T-helper 9 cell (primary cell): Measurements from ENCODE around the gene LOXHD1.

Experiments
- DNase-seq: peaks from one replicate; pipeline ENCODE4 v3.0.0-alpha.2; 2020

LOXHD1 gene

DNA sequence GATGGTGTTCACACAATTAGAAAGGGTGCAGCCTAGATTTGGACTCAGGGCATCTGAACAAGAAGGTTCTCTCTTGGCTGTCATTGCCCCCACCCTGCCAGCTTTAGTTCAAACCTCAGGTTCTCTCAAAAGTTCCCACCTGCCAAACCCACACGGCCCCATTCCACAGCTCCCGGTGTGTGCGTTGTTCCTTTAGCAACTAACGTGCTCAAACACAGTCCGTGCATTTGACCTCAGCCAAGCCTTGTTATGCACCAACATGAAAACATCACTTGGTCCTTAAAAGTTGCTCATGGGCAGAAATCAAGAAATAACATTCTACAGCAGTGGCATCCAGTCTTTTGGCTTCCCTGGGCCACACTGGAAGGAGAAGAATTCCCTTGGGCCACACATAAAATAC lies 32.0 kb downstream of the LOXHD1 start:
- DNase-seq: no peak

DNA sequence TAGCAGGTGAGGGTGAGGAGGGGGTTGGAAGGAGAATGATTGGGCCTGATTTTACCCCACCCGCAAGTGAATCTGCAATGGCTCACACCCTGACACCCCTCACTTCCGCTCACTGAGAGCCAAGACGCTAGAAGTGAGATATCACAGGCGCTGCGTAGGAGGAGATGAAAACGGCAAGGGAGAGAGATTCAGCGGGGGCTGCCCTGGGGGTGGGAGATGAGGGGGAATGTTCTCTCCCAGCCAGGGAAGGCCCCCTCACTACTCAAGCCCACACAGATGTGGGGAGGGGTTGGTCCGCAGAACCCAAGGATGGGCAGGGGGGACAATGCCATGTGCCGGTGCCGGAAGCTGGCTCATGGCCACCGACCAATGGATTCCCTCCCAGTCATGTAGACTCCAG lies 32.9 kb downstream of the LOXHD1 start:
- DNase-seq: no peak

DNA sequence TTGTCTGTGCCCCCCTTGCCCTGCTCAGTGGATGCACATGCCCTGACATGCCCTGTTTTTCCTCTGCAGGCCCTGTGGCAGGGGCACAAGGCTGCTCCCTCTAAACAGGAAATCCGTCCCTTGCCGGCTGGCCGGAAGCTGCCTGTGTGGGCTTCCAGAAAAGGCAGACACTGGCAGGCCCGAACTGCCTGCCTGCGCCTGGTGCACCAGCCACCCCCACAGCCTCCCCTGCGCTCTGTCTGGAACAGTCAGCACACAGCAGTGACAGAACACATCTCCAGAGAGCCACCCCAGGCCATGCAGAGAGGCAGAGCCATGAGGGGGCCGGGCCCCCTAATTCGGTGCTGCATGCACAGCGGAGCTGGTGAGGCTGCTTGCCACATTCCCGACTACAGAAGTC lies 33.5 kb downstream of the LOXHD1 start:
- DNase-seq: no peak

DNA sequence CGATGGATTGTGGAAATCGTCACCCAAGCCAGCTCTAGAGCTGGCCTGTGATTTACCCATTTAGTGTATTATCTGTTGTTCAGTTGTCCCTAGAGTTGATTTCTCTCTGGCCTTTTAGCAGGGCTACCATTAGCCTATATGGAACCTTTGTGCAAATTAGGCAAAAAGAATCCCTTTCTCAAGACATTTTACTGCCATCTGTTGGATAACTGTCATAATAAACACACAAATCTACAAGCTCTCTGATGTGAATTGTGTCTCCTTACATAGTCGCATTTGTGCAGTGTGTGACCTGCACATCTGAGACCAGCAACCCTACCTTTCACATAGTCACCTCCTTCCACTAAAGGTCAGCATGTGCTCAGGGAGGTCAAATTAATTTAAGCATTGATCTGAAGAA lies 34.0 kb downstream of the LOXHD1 start:
- no peak for DNase-seq

DNA sequence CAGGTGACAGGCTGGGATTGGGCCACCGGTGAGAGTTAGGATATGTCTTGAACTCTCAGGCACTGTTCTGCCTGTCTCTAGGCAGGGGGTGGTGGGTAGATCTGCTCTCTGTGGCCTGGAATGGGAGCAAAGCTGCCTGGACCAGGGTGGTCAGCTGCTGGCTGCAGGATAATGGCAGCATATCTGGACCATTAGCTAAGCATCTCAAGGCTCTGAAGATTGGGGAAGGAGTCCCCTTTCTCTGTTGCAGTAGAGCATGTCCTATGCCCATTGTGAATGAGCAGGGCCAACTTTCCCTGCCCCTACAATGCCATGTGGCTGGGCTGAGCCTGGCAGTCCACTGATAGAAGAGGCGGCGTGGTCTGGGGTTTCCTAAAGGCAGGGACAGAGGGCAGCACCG lies 34.6 kb downstream of the LOXHD1 start:
- DNase-seq: no peak

DNA sequence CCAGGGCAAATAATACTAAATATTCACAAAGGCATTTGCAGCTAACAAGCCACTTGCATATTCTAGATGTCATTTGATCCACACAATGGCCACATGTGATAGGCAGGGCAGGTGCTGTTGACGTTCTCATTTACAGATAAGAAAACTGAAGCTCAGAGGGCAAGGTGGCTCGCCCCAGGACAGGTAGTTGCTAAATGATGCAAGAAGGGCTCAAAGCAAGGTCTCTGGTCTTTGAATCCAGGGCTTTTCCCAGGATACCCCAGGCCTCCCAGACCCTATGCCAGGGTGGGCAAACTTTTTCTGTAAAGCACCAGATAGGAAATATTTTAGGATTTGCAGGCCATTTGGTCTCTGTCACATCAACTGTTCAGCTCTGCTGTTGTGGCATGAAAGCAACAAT lies 35.1 kb downstream of the LOXHD1 start:
- no peak for DNase-seq

DNA sequence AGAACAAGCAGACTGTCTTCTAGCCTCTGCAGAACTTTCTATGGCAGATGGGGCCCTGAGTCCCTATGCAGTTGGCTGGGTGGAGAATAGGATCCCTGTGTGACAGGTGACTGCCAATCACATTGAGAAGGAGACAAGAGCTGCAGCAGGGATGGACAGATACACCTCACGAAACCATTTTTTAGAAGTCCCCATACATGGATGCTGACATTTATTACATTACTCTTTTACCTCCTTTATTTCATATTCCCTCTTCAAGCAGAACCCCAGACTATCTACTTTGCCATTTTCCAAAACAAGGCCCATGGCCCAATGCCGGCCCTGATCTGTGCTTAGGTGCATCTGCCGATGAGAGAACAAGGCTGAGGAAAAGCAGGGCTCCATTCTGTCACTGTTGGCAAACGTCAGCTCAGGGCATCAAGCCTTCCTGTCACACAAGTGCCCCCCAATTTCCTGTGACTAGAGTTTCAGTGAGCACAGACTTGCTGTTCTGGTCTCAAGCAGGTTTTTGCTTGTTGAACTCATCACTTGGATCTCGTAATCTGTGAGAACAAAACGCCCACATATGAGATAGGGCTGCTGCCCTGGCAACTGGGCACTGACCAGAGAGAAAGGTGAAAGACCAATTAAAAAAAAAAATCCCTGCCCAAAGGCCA lies 35.8 kb downstream of the LOXHD1 start:
- no peak for DNase-seq

DNA sequence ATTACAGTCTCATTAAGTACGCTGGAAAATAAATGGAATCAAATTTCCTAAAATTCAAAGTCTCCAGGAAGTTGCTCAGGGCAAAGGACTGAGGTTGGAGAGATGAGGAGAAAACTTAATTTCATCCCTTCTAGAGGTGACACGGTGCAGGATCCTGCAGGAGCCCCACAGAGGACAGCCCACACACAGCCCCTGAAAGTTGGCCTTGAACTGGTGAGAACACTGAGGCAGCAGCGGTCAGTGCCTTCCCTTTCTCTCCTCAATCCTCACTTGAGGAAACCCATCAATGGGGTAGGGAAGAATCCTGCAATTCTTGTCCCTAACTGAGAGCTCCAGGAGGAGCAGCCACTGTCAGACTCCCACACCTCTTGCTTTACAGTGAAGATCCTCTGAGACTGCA lies 37.5 kb downstream of the LOXHD1 start:
- no peak for DNase-seq

DNA sequence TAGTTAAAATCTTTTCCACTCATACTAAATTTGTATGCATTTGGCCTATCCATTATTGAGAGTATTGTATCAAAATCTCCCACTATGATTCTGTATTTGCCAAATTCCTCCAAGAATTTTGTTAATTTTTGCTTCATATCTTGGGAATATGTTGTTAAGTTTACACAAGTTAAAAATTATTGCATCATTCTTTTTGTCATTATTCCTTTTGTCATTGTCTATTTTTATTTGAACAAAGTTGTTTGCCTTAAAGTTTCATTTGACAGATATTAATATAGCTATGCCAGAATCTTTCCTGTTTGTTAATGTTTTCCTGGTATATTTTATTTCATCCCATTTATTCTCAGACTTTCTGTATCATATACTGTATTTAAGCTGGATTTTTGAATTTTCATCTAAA lies 41.3 kb downstream of the LOXHD1 start:
- no peak for DNase-seq

DNA sequence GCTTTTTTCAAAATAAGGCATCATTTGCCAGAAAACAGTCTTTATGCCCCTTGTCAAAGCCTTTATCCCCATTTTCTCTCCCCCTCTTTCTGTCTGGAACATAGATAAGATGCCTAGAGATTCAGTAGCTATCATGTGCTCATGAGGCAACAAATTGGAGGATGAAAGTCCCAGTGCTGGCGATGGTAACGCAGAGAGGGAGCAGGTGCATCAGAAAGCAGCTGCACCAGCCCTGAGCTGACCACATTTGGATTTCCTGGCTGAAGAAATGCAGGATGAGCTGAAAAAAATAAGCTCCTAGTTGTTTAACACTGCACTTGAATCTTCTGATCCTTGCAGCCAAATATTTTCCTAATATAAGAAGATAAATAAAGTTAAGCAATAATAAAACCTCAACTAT lies 48.0 kb downstream of the LOXHD1 start:
- DNase-seq: no peak

DNA sequence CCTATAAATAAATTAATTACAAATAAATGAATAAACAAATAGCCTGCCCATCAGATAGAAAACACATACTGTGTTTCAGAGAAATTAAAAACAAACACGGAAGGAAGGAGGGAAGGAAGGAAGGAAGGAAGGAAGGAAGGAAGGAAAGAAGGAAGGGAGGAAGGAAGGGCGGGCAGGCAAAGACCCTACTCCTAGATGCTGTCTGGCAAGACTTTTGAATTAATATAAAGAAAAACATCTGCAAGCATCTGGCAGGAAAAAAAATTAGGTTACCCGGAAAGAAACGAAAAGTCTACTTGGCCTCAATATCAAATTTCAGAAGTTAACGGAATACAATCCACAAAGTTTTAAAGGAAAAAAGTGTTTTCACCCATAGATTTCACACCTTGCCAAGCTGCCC lies 49.1 kb downstream of the LOXHD1 start:
- no peak for DNase-seq

DNA sequence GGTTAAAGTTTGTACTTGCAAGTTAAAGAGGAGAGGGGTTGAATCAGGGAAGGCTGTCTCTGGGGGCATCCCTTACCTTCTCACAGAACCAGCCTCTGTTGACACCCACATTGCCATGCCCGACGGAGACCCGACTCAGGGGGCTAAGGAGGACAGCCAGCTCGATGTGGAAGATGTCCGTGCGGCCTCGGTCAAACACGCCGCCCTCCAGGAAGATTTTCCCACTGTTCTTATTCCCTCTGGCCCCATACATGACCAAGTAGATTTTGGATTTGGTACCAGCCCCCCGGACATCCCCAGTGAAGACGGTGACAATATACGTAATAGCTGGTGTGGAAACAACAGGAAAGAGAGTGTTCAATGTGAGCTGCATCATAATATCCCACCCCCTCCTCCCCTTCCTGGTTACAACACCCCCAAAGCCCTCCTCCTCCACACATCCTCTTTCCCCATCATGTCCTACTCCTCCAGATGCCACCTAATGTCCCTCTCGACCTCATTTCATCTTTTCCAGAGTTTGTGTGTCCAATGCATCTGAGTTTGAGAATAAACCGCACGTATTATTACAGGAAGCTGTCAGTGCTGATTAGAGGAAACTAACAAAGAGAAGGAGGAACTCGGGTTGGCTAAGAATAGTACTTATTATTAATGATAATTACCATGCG lies 55.7 kb downstream of the LOXHD1 start:
- no peak for DNase-seq

DNA sequence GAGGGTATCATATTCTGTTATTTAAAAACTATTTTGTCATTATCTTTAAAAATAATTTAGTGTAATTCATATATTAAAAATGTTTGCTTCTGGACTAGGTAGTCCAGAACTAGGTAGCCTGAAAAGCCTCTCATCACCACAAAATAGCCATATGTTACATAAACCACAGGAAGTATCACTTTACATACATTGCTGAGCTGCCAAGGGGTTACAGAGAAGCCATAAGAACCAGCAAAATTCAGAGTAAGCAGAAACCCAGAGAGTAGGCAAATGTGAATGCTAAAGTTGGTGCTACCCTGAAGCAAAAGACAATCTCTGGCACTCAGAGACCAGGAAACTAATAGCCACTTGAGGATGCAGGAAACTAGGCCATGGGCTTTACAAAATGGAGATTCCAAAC lies 60.9 kb downstream of the LOXHD1 start:
- DNase-seq: no peak

DNA sequence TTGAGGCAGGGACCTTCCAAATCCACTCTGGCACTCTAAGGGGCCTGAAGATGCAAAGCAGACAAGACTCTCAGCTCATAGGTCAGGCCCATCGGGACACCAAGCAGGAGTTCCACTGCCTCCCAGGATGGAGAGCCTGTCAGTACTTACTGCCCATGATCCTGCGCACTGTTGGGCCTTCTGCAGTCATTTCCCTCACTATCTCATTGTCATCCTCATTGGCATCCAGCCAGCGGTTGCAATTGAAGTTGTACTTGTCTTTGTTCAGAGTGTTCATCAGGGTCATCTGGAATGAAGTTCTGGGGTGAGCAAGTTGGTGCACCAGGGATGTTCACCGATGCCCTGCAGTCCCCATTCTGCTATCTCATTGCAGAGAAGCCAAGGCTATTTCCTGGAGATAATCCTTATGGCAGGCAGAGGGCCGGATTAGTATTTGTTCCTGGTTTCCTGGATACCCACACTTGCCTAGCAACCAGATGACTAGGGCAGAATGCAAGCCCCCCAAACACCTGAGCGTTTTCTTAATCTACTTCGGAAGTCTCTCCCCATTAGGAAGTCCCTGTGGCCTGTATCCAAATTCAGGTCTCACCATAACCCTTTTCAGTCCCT lies 65.1 kb downstream of the LOXHD1 start:
- DNase-seq: no peak

DNA sequence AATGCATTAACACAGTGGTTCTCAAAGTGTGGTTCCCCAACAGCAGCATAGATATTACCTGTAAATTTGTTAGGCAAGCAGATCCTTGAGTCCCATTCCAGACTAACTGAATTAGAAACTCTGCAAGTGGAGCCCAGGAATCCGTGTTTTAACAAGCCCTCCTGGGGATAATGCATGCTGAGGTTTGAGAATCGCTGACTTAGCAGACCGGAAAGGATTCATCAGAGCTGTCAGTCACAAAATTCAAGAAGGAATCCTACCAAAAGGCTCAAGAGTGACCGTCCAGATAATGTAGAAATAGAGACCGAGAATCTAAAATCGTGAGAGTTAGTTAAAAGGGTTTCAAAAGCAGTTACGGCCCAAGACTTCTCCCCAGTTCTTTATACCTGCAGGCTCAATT lies 66.9 kb downstream of the LOXHD1 start:
- DNase-seq: no peak

DNA sequence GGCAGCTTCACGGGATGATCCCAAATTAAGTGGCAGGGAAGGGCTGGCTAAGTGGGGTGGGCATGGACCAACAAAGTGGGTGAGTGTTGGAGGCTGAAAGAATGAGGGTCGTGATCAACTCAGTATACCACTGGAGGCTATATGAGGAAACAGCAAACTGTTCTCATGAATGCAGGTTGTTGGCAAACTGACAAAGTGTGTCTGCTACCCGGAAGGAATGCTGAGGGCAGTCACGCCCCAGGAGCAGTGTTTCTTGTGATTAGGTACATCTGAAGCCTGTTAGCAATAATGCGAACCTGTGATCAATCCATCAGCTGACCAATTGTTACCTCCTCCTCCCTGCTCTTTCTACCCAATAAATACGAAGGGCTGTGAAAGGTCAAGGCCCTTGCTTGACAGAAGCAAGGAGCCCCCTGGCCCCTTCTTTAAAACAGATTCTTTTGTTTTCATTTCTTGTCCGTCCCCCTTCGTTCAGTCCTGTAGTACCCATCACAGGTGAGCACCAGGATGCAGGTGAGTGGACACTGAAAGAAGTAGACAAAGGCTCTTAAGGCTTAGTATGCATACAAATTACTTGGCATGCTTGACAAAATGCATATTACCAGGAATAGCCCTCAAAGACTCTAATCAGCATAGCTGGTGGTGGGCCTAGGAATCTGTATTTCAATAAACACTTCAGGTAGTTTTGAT lies 67.9 kb downstream of the LOXHD1 start:
- no peak for DNase-seq

DNA sequence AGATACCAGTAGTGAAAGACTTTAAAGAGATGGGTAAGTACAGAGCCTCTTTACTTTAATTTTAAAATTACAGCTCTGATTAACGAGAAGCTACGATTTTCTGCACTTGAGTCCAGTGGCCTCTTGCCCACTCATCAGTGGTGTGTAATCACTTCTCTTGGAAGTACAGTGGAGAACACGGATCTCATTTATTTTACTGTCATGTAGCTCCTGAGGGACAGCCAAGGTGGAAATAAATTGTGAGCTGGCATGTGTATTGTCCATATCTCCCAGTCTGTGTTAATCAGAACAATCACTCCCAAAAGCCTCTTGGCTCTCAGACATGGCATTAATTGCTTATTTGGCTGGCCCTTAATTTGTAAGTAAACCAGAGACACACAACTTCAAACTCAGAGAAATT lies 69.4 kb downstream of the LOXHD1 start:
- no peak for DNase-seq

DNA sequence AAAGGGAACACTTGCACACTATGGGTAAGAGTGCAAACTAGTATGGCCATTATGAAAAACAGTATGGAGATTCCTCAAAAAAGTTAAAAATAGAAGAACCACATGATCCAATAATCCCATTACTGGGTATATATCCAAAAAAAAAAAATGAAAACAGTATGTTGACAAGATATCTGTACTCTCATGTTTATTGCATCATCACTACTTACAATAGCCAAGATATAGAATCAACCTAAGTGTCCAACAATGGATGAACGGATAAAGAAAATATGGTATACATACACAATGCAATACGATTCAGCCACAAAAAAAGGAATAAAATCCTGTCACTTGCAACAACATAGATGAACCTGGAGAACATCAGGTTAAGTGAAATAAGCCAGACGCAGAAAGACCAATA lies 73.3 kb downstream of the LOXHD1 start:
- no peak for DNase-seq

DNA sequence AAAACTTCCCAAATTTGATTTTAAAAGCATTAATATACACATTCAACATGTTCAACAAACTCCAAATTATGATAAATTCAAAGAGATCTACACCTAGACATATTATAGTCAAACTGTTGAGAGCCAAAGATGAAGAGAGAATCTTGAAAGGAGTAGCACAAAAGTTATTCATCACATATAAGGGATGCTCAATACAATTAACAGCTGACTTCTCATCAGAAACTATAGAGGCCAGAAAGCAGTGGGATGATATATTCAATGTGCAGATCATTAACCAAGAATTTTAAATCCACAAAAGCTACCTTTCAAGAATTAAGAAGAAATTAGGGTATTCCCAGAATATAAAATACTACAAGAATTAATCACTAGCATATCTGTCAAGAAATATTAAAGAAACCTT lies 75.4 kb downstream of the LOXHD1 start:
- no peak for DNase-seq

DNA sequence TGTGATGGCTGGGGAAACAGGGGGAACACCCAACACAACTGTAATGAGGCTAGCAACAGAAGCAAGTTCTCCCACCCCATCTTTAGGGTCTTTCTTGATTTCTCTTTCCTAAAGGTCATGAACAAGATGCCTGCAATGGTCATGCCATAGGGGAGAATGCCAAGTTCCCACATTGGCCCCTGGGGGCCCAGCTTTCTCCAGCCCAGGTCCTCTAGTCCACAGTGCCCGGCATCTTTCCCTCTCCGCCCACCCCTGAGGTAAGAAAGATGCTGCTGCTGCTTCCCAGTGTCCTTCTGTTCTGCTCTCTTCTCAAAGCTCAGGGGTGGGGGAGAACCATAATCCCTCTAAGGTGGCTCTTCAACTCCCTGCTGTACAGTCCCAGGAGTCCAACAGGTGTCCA lies 78.0 kb downstream of the LOXHD1 start:
- DNase-seq: no peak

DNA sequence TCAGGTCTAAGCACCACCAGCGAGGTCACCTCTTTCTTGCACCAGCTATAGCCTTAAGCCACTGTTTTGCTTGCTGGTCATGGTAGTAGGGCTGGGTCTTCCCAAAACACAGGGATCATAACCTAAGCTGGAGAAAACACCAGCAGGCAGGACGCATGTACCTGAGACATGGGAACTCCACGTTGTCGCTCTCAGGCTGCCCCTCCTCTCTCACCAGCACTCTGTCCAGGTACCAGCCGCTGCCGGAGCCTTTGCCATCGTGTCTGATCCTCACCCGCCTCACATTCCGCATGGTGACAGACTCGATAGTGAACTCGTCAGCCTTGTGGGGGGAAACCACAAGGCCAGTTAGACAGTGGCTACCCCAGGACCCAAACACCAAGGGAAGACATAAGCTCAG lies 79.5 kb downstream of the LOXHD1 start:
- no peak for DNase-seq

DNA sequence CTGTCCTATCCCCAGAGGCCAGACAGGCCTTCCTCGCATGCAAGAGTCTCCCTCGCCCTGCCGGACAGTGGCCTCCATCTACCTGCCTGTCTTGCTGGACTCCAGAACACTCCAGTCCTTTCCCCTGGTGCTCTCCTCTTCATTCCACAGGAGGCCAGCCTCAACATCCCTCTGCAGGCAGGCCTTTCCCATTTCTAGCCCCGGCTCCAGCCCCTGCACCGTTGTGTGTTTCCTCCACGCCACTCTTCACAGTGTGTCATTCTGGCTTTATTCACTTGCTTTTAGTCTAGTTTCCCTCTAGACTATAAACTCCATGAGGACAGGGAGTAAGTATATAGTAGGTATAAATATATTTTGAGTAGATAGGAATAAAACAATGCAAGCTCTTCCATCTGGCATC lies 81.2 kb downstream of the LOXHD1 start:
- no peak for DNase-seq

DNA sequence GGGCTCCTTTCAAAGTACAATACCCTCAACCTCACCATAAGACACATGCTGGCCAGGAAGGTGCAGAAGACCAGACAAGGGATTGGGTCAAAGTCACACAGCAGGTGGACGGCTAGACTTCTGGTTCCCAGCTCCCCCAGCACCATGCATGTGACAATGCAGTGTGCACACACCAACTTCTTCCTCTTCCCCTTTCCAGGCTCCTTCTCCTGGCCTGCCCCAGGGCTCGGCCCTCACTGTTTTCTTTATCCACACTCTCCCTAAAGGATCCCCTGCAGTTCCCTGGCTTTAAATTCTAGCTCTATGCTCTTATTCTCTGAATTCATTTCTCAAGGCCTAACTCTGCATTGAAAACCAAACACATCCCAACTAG lies 82.3 kb downstream of the LOXHD1 start:
- DNase-seq: no peak
